Upper lobe of right lung (tissue), 1 donor: ENCODE results near the gene IHH. TPM values are rescaled to one million over a fixed set of nuclear protein-coding genes. Genes with fewer than 3 reads are reported as not detected.

Experiments
- ATAC-seq: fragments of 200-7000 bp; cut with Tn5 transposase; one replicate; pipeline ENCODE4 v1.9.1; 2020; ENCODE audit warnings: mild to moderate bottlenecking, moderate library complexity
- DNase-seq: peaks from one replicate; pipeline ENCODE4 v3.0.0-alpha.2; 2020
- H3K27ac ChIP-seq: fragments of 200-600 bp; one replicate; pipeline ENCODE4 v1.8.0; 2022
- H3K27me3 ChIP-seq: fragments of 200-600 bp; one replicate; pipeline ENCODE4 v1.8.0; 2022; ENCODE audit warnings: mild to moderate bottlenecking
- H3K36me3 ChIP-seq: fragments of 200-600 bp; one replicate; pipeline ENCODE4 v1.8.0; 2022
- H3K4me1 ChIP-seq: fragments of 200-600 bp; one replicate; pipeline ENCODE4 v1.8.0; 2022
- H3K4me3 ChIP-seq: fragments of 200-600 bp; one replicate; pipeline ENCODE4 v1.8.0; 2022; ENCODE audit warnings: mild to moderate bottlenecking
- H3K9me3 ChIP-seq: fragments of 200-600 bp; one replicate; pipeline ENCODE4 v1.8.0; 2022
- intact Hi-C: fragments of 100-400 bp; cut with DNase I; formaldehyde crosslinking; loops from one replicate; pipeline ENCODE4 v1.11.0; 2022
- total RNA-seq: library from RNA; stranded (reverse); fragmentation: NEBNext Ultra II Directional; extraction: Animal tissue kit (Norgen Biotek cat#: 25700); gene quantifications from one replicate; pipeline ENCODE4 v1.2.1, GENCODE V29; 2021
- TF ChIP-seq, protein P1 (sequence below): fragments of 200-600 bp; IDR thresholded peaks from one replicate; pipeline ENCODE4 v1.8.0; 2022; ENCODE audit warnings: antibody characterized with exemption
- donor health status: DM: no; HTN: yes; CAD: no; lungs with severe emphysema.

IHH gene
- total RNA-seq, 1 donor from 2014 or later = 0.69 TPM

DNA sequence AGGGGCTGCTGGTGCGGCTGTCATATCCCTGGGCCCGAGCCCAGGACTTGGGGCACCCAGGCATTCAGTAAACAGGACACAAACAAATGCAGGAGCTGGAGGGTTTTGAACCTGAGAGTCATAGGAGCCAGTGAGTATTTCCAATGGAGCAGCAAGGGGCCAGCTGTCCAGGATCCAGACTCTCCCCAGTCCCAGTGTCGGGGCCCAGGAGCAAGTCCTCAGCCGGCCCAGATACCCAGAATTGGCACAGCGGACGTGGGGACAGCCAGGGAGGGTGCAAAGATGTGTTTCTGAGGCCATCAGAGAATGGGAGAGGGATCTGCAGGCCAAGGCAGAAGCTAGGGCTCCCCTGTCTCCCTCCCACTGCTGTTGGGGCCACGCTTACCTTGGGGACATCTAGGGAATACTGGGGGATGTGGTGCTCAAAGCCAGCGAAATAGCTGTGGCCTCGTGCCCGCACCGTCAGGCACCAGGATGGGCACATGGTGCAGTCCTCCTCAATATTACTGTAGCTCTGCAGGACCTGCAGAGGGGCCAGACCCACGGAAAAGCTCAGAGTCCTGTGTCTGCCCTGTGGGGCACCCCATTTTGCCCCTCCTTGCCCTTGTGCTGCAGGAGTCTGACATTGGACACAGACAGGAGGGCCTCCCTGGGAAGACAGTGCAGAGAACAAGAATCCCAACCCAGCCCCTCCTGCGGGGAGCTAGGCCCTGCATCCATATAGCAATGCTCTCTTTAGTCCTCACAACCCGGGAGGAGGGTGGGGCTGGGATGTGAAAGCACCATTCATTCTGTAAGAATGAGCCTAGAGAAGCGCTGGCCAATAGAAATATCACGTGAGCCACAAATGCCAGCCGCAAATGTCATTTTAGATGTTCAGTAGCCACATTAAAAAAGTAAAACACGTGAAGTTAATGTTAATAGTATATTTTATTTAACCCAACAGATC is 34.8 kb downstream of the IHH start:
- Histone ChIP-seq H3K9me3 (no peaks in the 10 kb centered on the region), H3K4me1 (no peaks in the 10 kb centered on the region), H3K27ac (no peak overlapping the region), H3K36me3 (no peaks in the 10 kb centered on the region), H3K27me3 (peaks cover 21% of the 10 kb centered on the region), H3K4me3 (no peak overlapping the region)
- ATAC-seq = no peak
- DNase-seq = no peak
- intact Hi-C loops = loop anchor here (10.0 kb wide), 1 partner anchor 129 kb away; no protein-coding TSS in a partner anchor
- TF ChIP-seq, protein P1, sequence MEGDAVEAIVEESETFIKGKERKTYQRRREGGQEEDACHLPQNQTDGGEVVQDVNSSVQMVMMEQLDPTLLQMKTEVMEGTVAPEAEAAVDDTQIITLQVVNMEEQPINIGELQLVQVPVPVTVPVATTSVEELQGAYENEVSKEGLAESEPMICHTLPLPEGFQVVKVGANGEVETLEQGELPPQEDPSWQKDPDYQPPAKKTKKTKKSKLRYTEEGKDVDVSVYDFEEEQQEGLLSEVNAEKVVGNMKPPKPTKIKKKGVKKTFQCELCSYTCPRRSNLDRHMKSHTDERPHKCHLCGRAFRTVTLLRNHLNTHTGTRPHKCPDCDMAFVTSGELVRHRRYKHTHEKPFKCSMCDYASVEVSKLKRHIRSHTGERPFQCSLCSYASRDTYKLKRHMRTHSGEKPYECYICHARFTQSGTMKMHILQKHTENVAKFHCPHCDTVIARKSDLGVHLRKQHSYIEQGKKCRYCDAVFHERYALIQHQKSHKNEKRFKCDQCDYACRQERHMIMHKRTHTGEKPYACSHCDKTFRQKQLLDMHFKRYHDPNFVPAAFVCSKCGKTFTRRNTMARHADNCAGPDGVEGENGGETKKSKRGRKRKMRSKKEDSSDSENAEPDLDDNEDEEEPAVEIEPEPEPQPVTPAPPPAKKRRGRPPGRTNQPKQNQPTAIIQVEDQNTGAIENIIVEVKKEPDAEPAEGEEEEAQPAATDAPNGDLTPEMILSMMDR = no peak

DNA sequence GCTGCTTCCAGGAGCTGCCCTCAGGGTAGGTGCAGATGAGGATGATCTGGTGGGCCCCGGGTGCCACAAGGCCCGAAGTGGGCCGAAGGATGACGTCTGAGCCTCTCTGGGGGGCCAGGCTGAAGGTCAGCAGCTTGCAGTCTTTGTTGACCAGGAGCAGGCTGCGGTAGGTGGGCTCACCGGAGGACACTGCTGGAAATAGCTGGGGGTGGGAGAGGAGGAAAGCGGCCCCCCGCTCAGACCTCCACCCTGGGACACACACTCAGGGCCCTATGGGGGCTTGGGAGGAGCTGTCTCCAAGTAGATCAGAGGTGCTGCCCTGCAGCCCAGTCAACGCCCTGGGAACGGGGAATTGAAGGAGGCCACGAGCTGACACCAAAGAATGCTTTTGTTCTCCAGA is 36.7 kb downstream of the IHH start:
- no peaks in the 10 kb centered on the region for H3K36me3 ChIP-seq
- H3K27me3 ChIP-seq = peaks cover 12% of the 10 kb centered on the region
- no peaks in the 10 kb centered on the region for H3K9me3 ChIP-seq
- ATAC-seq (no peak), DNase-seq (peak; percentile 43)
- H3K4me3 ChIP-seq = no peak overlapping the region
- H3K4me1 ChIP-seq = no peaks in the 10 kb centered on the region
- H3K27ac ChIP-seq = no peak overlapping the region
- intact Hi-C loops = loop anchor here (10.0 kb wide), 1 partner anchor 131 kb away; no protein-coding TSS in a partner anchor
- TF ChIP-seq, protein P1 = no peak

GRCh38 chr2:219023045-219023605 is 37.6 kb downstream of the IHH start:
- no peaks in the 10 kb centered on the region for H3K36me3 ChIP-seq
- ATAC-seq (no peak), DNase-seq (peak; percentile 45)
- no peak overlapping the region for H3K27ac ChIP-seq
- H3K27me3 ChIP-seq = peaks cover 12% of the 10 kb centered on the region
- no peak overlapping the region for H3K4me3 ChIP-seq
- TF ChIP-seq, protein P1 = no peak
- no peaks in the 10 kb centered on the region for H3K4me1 ChIP-seq
- H3K9me3 ChIP-seq = no peaks in the 10 kb centered on the region
- intact Hi-C loops = loop anchor here (10.0 kb wide), 1 partner anchor 132 kb away; no protein-coding TSS in a partner anchor

GRCh38 chr2:219022616-219023015 is 38.1 kb downstream of the IHH start:
- intact Hi-C loops = loop anchor here (10.0 kb wide), 1 partner anchor 132 kb away; no protein-coding TSS in a partner anchor
- H3K27me3 ChIP-seq = peaks cover 12% of the 10 kb centered on the region
- H3K4me3 ChIP-seq = no peak overlapping the region
- TF ChIP-seq, protein P1 = no peak
- no peaks in the 10 kb centered on the region for H3K36me3 ChIP-seq
- H3K27ac ChIP-seq = no peak overlapping the region
- DNase-seq (peak; percentile 23), ATAC-seq (no peak)
- H3K9me3 ChIP-seq = no peaks in the 10 kb centered on the region
- no peaks in the 10 kb centered on the region for H3K4me1 ChIP-seq

DNA sequence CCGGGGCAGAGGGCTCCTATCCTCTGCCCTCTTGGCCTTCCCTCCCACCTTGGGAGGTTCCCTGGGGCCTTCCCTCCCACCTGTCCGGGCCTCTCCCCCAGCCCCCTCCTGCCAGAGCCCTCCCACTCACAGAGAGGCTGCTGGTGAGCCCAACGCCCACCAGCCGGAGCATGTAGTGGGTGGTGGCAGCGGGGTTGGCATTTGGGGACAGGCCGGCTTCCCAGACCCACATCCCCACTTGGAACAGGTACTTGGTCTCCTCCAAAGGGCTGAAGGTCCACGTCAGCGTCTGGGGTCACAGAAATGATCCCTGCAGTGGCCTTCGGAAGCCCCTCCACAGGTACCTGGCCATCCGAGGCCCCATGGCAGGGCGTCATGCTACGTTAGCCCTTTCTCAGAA is 38.7 kb downstream of the IHH start:
- intact Hi-C loops = loop anchor here (10.0 kb wide), 1 partner anchor 133 kb away; no protein-coding TSS in a partner anchor
- ATAC-seq = no peak

More for the DNA sequence above, 38.7 kb downstream of the IHH start:
- Histone ChIP-seq H3K4me3 (no peak overlapping the region), H3K27me3 (peaks cover 8% of the 10 kb centered on the region), H3K36me3 (no peaks in the 10 kb centered on the region), H3K4me1 (no peaks in the 10 kb centered on the region), H3K27ac (no peak overlapping the region), H3K9me3 (no peaks in the 10 kb centered on the region)
- no peak for DNase-seq
- TF ChIP-seq, protein P1 = no peak
